ENCODE data around the gene FRMPD4. TPM values are rescaled to one million over a fixed set of nuclear protein-coding genes. Genes with fewer than 3 reads are reported as not detected.

The FRMPD4 gene
- total RNA-seq, 1 donor = 1.8 TPM

DNA sequence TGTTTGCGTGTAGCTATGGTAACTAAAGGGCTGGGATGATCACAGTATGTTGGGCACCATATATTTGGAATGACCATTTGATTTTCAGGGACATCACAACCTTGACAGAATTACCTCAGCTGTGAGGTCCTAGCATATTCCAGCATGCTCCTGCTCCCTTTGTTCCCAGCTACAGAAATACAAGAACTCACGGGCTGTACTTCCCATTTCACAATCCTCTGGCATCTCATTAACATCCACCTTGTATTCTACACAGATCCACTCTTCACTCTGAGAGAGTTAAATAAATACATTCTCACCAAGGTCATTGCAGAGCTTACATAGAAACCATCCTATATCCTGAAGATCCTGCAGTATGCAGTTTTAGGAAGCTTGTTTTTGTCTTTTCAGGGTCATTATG lies 169.7 kb downstream of the FRMPD4 start:
- Histone ChIP-seq H4K20me1 (ENCODE audit: insufficient read depth, low read length) (no peaks in the 10 kb centered on the region), H3K27me3 (ENCODE audit: insufficient read depth, low read length) (no peaks in the 10 kb centered on the region), H3K9me3 (ENCODE audit: low read depth, low read length) (no peaks in the 10 kb centered on the region), H3K27ac (ENCODE audit: low read depth, low read length) (no peak overlapping the region), H3K4me2 (ENCODE audit: insufficient read depth, low read length) (no peak overlapping the region), H3K4me3 (ENCODE audit: insufficient read depth, low read length) (no peak overlapping the region), H3K36me3 (ENCODE audit: insufficient read depth, low read length) (no peaks in the 10 kb centered on the region), H2AFZ (ENCODE audit: low read length) (no peak overlapping the region), H3K4me1 (ENCODE audit: insufficient read depth, low read length) (peaks cover 9% of the 10 kb centered on the region), H3K79me2 (ENCODE audit: insufficient read depth, low read length) (no peaks in the 10 kb centered on the region)
- TF ChIP-seq, protein P1, sequence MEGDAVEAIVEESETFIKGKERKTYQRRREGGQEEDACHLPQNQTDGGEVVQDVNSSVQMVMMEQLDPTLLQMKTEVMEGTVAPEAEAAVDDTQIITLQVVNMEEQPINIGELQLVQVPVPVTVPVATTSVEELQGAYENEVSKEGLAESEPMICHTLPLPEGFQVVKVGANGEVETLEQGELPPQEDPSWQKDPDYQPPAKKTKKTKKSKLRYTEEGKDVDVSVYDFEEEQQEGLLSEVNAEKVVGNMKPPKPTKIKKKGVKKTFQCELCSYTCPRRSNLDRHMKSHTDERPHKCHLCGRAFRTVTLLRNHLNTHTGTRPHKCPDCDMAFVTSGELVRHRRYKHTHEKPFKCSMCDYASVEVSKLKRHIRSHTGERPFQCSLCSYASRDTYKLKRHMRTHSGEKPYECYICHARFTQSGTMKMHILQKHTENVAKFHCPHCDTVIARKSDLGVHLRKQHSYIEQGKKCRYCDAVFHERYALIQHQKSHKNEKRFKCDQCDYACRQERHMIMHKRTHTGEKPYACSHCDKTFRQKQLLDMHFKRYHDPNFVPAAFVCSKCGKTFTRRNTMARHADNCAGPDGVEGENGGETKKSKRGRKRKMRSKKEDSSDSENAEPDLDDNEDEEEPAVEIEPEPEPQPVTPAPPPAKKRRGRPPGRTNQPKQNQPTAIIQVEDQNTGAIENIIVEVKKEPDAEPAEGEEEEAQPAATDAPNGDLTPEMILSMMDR (IDR thresholded peaks at IDR 0.05; ENCODE audit: extremely low read depth, low read depth, low read length) = no peak
- DNase-seq (ENCODE audit: insufficient read length, low spot score, missing footprints) = no peak

DNA sequence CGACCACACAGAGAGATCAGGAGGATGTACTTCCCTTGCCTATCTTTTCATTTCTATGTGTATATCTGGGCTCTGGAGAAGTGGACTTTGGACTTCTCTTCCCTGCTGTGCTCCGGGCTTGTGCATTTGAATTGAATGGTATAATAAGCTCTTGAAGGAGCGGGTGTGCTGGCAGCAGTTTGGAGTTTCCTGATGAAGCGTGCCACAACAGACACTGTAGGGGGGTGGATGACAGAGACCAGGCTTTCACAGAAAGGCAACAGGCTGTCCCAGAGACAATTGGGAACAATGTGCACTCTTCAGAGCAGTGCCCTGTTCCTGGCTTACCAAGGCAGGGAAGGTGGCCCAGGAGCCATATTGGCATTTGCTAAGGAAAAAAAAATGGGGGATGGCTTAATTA lies 170.1 kb downstream of the FRMPD4 start:
- TF ChIP-seq, protein P1 (IDR thresholded peaks at IDR 0.05; ENCODE audit: extremely low read depth, low read depth, low read length) = no peak
- H3K4me3 ChIP-seq (ENCODE audit: insufficient read depth, low read length) = no peak overlapping the region
- no peaks in the 10 kb centered on the region for H4K20me1 ChIP-seq (ENCODE audit: insufficient read depth, low read length)
- H3K79me2 ChIP-seq (ENCODE audit: insufficient read depth, low read length) = no peaks in the 10 kb centered on the region
- no peak overlapping the region for H3K4me2 ChIP-seq (ENCODE audit: insufficient read depth, low read length)
- no peaks in the 10 kb centered on the region for H3K27me3 ChIP-seq (ENCODE audit: insufficient read depth, low read length)
- no peak overlapping the region for H2AFZ ChIP-seq (ENCODE audit: low read length)
- no peaks in the 10 kb centered on the region for H3K9me3 ChIP-seq (ENCODE audit: low read depth, low read length)
- no peak for DNase-seq (ENCODE audit: insufficient read length, low spot score, missing footprints)
- H3K36me3 ChIP-seq (ENCODE audit: insufficient read depth, low read length) = no peaks in the 10 kb centered on the region
- H3K4me1 ChIP-seq (ENCODE audit: insufficient read depth, low read length) = peaks cover 9% of the 10 kb centered on the region
- H3K27ac ChIP-seq (ENCODE audit: low read depth, low read length) = no peak overlapping the region

DNA sequence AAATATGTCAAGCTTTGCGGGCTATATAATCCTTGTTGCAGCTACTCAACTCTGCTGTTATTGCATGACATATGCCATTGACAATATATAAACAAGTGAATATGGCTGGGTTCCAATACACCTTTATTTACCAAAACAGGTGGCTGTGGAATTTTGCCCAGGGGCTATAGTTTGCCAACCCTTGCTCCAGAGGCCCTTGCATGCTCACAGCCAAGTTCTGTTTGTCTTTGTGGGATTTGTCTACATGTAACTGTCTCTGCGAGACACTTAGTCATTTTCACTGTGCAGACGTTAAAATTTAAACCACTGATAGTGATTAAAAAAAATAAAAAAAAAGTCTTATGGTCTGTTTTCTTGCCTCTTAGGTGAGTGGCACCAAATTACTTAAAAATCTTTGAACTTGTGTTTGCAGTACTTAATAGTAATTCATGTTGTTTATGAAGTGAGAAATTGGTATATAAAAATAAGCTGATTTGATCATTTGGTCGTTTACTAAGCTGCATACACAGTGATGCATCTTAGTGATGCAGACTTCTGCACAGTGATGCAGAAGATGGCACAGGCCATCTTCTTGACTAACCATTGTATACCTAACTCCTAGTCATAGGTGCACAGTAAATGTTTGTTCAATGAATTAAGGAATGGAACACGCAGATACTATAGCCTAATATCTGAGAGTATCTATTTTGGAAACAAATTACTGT lies 170.9 kb downstream of the FRMPD4 start:
- no peak overlapping the region for H3K27ac ChIP-seq (ENCODE audit: low read depth, low read length)
- no peaks in the 10 kb centered on the region for H4K20me1 ChIP-seq (ENCODE audit: insufficient read depth, low read length)
- no peak overlapping the region for H2AFZ ChIP-seq (ENCODE audit: low read length)
- no peaks in the 10 kb centered on the region for H3K36me3 ChIP-seq (ENCODE audit: insufficient read depth, low read length)
- no peak overlapping the region for H3K4me2 ChIP-seq (ENCODE audit: insufficient read depth, low read length)
- no peaks in the 10 kb centered on the region for H3K79me2 ChIP-seq (ENCODE audit: insufficient read depth, low read length)
- no peaks in the 10 kb centered on the region for H3K9me3 ChIP-seq (ENCODE audit: low read depth, low read length)
- no peak overlapping the region for H3K4me3 ChIP-seq (ENCODE audit: insufficient read depth, low read length)
- TF ChIP-seq, protein P1 (IDR thresholded peaks at IDR 0.05; ENCODE audit: extremely low read depth, low read depth, low read length) = no peak
- no peak for DNase-seq (ENCODE audit: insufficient read length, low spot score, missing footprints)
- H3K4me1 ChIP-seq (ENCODE audit: insufficient read depth, low read length) = peaks cover 6% of the 10 kb centered on the region
- no peaks in the 10 kb centered on the region for H3K27me3 ChIP-seq (ENCODE audit: insufficient read depth, low read length)

DNA sequence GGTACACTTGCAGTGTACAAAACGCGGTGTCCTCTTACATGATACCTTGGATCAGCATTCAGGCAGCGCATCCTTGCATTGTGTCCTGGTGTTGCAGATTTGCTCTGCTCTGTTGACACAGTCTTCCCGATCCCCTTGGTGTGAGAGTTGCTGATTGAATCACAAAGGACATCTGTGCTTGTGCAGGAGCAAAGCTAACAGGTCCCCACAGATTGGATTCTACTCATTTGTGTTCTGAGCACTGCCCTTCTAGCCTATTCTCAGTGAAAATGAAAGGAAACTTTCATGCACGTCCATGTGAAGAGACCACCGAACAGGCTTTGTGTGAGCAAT lies 171.4 kb downstream of the FRMPD4 start:
- H3K27me3 ChIP-seq (ENCODE audit: insufficient read depth, low read length) = no peaks in the 10 kb centered on the region
- H4K20me1 ChIP-seq (ENCODE audit: insufficient read depth, low read length) = no peaks in the 10 kb centered on the region
- TF ChIP-seq, protein P1 (IDR thresholded peaks at IDR 0.05; ENCODE audit: extremely low read depth, low read depth, low read length) = no peak
- H2AFZ ChIP-seq (ENCODE audit: low read length) = no peak overlapping the region
- no peak for DNase-seq (ENCODE audit: insufficient read length, low spot score, missing footprints)
- H3K9me3 ChIP-seq (ENCODE audit: low read depth, low read length) = no peaks in the 10 kb centered on the region
- H3K79me2 ChIP-seq (ENCODE audit: insufficient read depth, low read length) = no peaks in the 10 kb centered on the region
- peaks cover 1% of the 10 kb centered on the region for H3K4me1 ChIP-seq (ENCODE audit: insufficient read depth, low read length)
- H3K27ac ChIP-seq (ENCODE audit: low read depth, low read length) = no peak overlapping the region
- H3K4me3 ChIP-seq (ENCODE audit: insufficient read depth, low read length) = no peak overlapping the region
- no peaks in the 10 kb centered on the region for H3K36me3 ChIP-seq (ENCODE audit: insufficient read depth, low read length)
- no peak overlapping the region for H3K4me2 ChIP-seq (ENCODE audit: insufficient read depth, low read length)

Measured in osteoblast (primary cell).